MM.1S (cell line): Measurements from ENCODE around the gene VPS8.

Source experiments
- DNase-seq: peaks from one replicate; pipeline ENCODE4 v3.0.0-alpha.2; 2015
- H2AFZ ChIP-seq: fragments of 300-600 bp; sonication (generic); 2 replicates; pipeline ENCODE4 v1.6.0; 2016; ENCODE audit warnings: antibody characterized with exemption, low read length
- H3F3A ChIP-seq: fragments of 300-600 bp; sonication (generic); 2 replicates; pipeline ENCODE4 v1.6.1; 2016; ENCODE audit warnings: mild to moderate bottlenecking, antibody characterized with exemption, low read length, moderate library complexity, mixed read lengths; ENCODE audit not compliant: insufficient read depth
- H3K27ac ChIP-seq: fragments of 300-600 bp; sonication (generic); 2 replicates; pipeline ENCODE4 v1.5.1; 2016; ENCODE audit warnings: mild to moderate bottlenecking, low read length
- H3K27me3 ChIP-seq: fragments of 300-600 bp; sonication (generic); replicated peaks from 2 replicates; pipeline ENCODE4 v1.6.0; 2016; ENCODE audit warnings: low read length; ENCODE audit not compliant: insufficient read depth
- H3K36me3 ChIP-seq: fragments of 300-600 bp; sonication (generic); replicated peaks from 2 replicates; pipeline ENCODE4 v1.6.1; 2016; ENCODE audit warnings: mild to moderate bottlenecking, low read length, mixed read lengths; ENCODE audit not compliant: insufficient read depth
- H3K4me1 ChIP-seq: fragments of 300-600 bp; sonication (generic); 2 replicates; pipeline ENCODE4 v1.6.1; 2016; ENCODE audit warnings: low read length, mixed read lengths
- H3K4me2 ChIP-seq: fragments of 300-600 bp; sonication (generic); 2 replicates; pipeline ENCODE4 v1.6.0; 2016; ENCODE audit warnings: low read depth, low read length
- H3K4me3 ChIP-seq: fragments of 300-600 bp; sonication (generic); 2 replicates; pipeline ENCODE4 v1.5.1; 2016; ENCODE audit warnings: low read length, mixed read lengths
- H3K79me2 ChIP-seq: fragments of 300-600 bp; sonication (generic); 2 replicates; pipeline ENCODE4 v1.6.1; 2016; ENCODE audit warnings: mixed run types, low read length, mixed read lengths
- H3K9ac ChIP-seq: fragments of 300-600 bp; sonication (generic); 2 replicates; pipeline ENCODE4 v1.6.1; 2016; ENCODE audit warnings: low read length, mixed read lengths
- H3K9me2 ChIP-seq: fragments of 300-600 bp; sonication (generic); replicated peaks from 2 replicates; pipeline ENCODE4 v1.6.1; 2016; ENCODE audit warnings: mild to moderate bottlenecking, low read length, mixed read lengths; ENCODE audit not compliant: insufficient read depth
- H3K9me3 ChIP-seq: fragments of 300-600 bp; sonication (generic); replicated peaks from 2 replicates; pipeline ENCODE4 v1.6.1; 2016; ENCODE audit warnings: mild to moderate bottlenecking, low read length, mixed read lengths; ENCODE audit not compliant: insufficient read depth
- H4K20me1 ChIP-seq: fragments of 300-600 bp; sonication (generic); 2 replicates; pipeline ENCODE4 v1.6.1; 2016; ENCODE audit warnings: mild to moderate bottlenecking, low read length, moderate library complexity, mixed read lengths; ENCODE audit not compliant: insufficient read depth
- EZH2 ChIP-seq: fragments of 300-600 bp; sonication (generic); optimal IDR thresholded peaks from 2 replicates; pipeline ENCODE3; 2017; ENCODE audit warnings: low read depth, mild to moderate bottlenecking, antibody characterized with exemption, low read length, mixed read lengths
- EZH2phosphoT487 ChIP-seq: fragments of 300-600 bp; sonication (generic); IDR thresholded peaks from 2 replicates; pipeline ENCODE4 v1.6.1; 2018; ENCODE audit warnings: antibody characterized with exemption, low read length
- TF ChIP-seq, protein P1 (sequence below): fragments of 300-600 bp; sonication (generic); IDR thresholded peaks from 2 replicates; pipeline ENCODE4 v1.5.1; 2016; ENCODE audit warnings: antibody characterized with exemption, low read length, mixed read lengths

The VPS8 gene

GRCh38 chr3:184811999-184812661 lies at the start of gene VPS8:
Gene VPS8, plus strand, starts transcription at chr3:184812166. Its CDS starts 12,467 bp downstream, at chr3:184824633.
- peak within 1 kb of the TSS; percentile 95 for H2AFZ ChIP-seq
- H3K27me3 ChIP-seq, result no peaks in the 10 kb centered on the region
- peak within 1 kb of the TSS; percentile 88 for H3K4me2 ChIP-seq
- TF ChIP-seq EZH2, result no peak
- TF ChIP-seq, protein P1, sequence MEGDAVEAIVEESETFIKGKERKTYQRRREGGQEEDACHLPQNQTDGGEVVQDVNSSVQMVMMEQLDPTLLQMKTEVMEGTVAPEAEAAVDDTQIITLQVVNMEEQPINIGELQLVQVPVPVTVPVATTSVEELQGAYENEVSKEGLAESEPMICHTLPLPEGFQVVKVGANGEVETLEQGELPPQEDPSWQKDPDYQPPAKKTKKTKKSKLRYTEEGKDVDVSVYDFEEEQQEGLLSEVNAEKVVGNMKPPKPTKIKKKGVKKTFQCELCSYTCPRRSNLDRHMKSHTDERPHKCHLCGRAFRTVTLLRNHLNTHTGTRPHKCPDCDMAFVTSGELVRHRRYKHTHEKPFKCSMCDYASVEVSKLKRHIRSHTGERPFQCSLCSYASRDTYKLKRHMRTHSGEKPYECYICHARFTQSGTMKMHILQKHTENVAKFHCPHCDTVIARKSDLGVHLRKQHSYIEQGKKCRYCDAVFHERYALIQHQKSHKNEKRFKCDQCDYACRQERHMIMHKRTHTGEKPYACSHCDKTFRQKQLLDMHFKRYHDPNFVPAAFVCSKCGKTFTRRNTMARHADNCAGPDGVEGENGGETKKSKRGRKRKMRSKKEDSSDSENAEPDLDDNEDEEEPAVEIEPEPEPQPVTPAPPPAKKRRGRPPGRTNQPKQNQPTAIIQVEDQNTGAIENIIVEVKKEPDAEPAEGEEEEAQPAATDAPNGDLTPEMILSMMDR, result peak; percentile 48
- 0 out of 2 replicates have a peak, but pooled peaks cover 5% of the 10 kb centered on the region for H3F3A ChIP-seq
- no peaks in the 10 kb centered on the region for H3K9me3 ChIP-seq
- no peaks in the 10 kb centered on the region for H3K36me3 ChIP-seq
- DNase-seq, result peak; percentile 99
- H3K9me2 ChIP-seq, result no peaks in the 10 kb centered on the region
- peak within 1 kb of the TSS; percentile 20; the same call in 1 of the 2 replicates for H3K27ac ChIP-seq
- H3K9ac ChIP-seq, result peak within 1 kb of the TSS; percentile 70
- H3K79me2 ChIP-seq, result peaks cover 24% of the 10 kb centered on the region
- peaks cover 14% of the 10 kb centered on the region for H3K4me1 ChIP-seq
- no peaks in the 10 kb centered on the region for H4K20me1 ChIP-seq
- H3K4me3 ChIP-seq, result peak within 1 kb of the TSS; percentile 89

DNA sequence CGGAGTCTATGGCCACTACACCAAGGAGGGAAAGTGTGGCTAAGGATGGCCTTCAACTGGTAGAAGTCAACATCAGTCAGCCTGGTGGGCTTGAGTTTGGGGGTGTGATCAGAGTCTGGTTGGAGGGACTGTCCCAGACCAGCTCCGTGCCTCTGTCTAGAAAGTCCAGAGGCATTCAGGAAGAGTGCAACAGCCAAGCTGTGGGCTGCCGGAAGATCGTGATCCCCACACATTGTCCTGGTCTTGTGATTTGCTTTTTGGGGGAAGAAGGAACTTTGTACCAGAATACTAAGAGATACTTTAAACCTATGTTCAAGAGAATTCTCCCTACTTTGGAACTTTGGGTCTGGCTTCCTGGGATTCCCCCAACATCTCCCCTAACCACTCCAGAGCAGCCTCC lies 47.8 kb upstream of the VPS8 start:
- Histone ChIP-seq H3K27me3 (peaks cover 9% of the 10 kb centered on the region; the same call in 1 of the 2 replicates), H3K36me3 (no peaks in the 10 kb centered on the region), H3K4me3 (no peak overlapping the region), H3K9me3 (no peaks in the 10 kb centered on the region), H3K9ac (no peak overlapping the region), H3K9me2 (no peaks in the 10 kb centered on the region), H3K4me2 (no peak overlapping the region), H3K79me2 (no peaks in the 10 kb centered on the region), H4K20me1 (no peaks in the 10 kb centered on the region), H3K4me1 (0 out of 2 replicates have a peak, but pooled peaks cover 8% of the 10 kb centered on the region), H3F3A (no peaks in the 10 kb centered on the region), H2AFZ (no peak overlapping the region), H3K27ac (no peak overlapping the region)
- TF ChIP-seq, protein P1, result no peak
- no peak for TF ChIP-seq EZH2phosphoT487
- TF ChIP-seq EZH2, result no peak
- no peak for DNase-seq

GRCh38 chr3:184765047-184765729 lies 46.8 kb upstream of the VPS8 start:
- no peak for DNase-seq
- H3K9me3 ChIP-seq, result no peaks in the 10 kb centered on the region
- H2AFZ ChIP-seq, result no peak overlapping the region
- H3K9ac ChIP-seq, result no peak overlapping the region
- no peaks in the 10 kb centered on the region for H3K36me3 ChIP-seq
- TF ChIP-seq EZH2phosphoT487, result no peak
- no peak for TF ChIP-seq EZH2
- TF ChIP-seq, protein P1, result no peak
- H3K4me3 ChIP-seq, result no peak overlapping the region
- H3K27ac ChIP-seq, result no peak overlapping the region
- H3K4me2 ChIP-seq, result peak overlapping the region; percentile 2; the same call in 1 of the 2 replicates
- H3K79me2 ChIP-seq, result no peaks in the 10 kb centered on the region
- 0 out of 2 replicates have a peak, but pooled peaks cover 8% of the 10 kb centered on the region for H3K4me1 ChIP-seq
- peaks cover 18% of the 10 kb centered on the region for H3K27me3 ChIP-seq
- H3K9me2 ChIP-seq, result no peaks in the 10 kb centered on the region
- H4K20me1 ChIP-seq, result no peaks in the 10 kb centered on the region
- H3F3A ChIP-seq, result no peaks in the 10 kb centered on the region
